TTC549 (cell line): ENCODE data around the gene ASXL1.

ENCODE experiments used
- FAIRE-seq: peaks from 2 replicates; lab custom pipeline; 2012; peaks lifted over from hg19 to GRCh38; lab: Jason Lieb, UNC

The ASXL1 gene

GRCh38 chr20:32411955-32412706 is 54.0 kb downstream of the ASXL1 start:
- FAIRE-seq = no peak

DNA sequence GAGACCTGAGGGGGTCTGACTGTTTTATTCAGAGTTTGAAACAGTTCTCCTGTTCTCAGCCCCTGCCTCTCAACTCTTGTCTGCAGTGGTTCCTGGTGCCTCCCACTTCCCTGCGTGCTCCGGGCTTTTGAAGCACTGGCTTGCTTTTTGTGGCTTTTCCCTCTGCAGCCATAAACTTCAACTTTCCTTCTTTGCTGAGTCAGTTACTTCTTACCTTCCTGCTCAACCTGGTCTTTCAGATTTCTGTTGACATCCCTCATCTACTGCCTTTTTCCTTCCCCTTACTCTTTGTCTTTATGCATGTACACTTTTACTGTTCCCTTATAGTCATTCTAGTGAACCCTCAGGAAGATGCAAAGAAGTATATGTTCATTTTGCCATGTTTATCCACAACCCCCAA is 57.4 kb downstream of the ASXL1 start:
- FAIRE-seq = no peak

GRCh38 chr20:32416206-32416605 is 58.1 kb downstream of the ASXL1 start:
- FAIRE-seq = no peak

DNA sequence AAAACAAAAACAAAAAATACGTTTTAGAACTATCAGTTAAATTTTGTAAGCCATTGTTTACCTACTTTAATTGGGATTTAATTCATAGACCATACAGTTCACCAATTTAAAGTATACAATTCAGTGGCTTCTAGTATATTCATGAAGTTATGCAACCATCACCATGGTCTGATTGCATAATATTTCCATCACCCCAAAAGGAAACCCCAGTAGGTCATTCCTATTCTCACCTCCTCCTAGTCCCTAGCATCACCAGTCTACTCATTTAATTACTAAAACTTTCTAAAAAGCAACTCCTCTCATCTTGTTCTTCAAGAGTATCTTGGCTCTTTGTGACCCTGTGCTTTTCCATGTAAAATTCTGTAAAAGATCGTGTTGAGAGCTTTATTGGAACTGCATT is 60.2 kb downstream of the ASXL1 start:
- FAIRE-seq = no peak

DNA sequence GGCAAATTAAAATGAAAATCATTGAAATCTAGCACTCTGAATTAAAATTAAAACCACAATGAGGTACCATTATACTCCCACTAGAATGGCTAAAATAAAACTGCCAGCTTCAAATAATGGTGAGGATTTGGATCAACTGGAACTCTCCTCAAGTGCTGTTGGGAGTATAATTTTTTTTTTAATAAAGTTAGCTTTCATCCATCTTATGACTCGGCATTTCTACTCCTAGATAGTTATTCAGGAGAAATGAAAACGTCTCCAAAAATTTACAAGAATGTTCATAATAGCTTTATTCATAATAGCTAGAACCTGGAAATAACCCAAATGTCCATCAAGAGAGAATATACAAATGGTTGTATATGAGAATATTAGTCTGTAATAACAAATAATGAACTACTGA is 63.2 kb downstream of the ASXL1 start:
- no peak for FAIRE-seq

DNA sequence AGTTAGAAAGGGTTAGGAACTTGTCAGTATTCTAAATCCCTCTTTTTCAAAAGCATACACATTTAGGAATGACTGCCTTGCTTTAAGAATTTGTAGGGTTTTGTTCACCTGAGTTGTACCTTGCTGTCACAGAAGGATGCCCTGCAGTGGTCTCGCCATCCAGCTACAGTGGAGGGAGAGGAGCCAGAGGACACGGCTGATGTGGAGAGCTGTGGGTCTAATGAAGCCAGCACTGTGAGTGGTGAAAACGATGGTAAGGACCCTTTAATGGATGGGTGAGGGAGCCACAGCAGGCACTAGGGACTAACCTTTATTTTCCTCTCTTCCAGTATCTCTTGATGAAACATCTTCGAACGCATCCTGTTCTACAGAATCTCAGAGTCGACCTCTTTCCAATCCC is 69.9 kb downstream of the ASXL1 start:
- FAIRE-seq = no peak

GRCh38 chr20:32429343-32429742 is 71.2 kb downstream of the ASXL1 start:
- no peak for FAIRE-seq

DNA sequence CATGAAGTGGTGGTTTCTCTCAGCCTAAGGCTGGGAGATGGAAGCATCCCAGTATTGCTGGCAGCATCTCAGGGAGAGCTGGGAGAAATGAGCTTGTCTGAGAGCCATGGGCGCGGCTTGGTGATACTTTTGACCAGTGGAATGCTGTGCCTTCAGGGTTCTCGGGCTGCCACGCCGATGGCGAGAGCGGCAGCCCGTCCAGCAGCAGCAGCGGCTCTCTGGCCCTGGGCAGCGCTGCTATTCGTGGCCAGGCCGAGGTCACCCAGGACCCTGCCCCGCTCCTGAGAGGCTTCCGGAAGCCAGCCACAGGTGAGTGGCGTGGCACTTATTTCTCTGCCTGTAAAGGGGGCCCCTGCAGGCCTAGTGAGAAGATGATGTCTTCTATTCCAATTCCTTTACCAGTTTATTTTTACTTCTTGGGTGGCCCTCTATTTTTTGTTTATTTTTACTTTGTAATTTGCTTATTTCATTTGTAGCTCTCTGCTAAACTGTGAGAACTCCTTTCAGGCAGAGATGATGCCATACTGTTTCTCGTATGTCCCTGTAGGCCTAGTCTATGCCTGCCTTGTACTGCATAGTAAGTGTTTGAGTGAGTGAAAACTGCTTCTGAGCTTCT is 71.7 kb downstream of the ASXL1 start:
- FAIRE-seq = no peak

DNA sequence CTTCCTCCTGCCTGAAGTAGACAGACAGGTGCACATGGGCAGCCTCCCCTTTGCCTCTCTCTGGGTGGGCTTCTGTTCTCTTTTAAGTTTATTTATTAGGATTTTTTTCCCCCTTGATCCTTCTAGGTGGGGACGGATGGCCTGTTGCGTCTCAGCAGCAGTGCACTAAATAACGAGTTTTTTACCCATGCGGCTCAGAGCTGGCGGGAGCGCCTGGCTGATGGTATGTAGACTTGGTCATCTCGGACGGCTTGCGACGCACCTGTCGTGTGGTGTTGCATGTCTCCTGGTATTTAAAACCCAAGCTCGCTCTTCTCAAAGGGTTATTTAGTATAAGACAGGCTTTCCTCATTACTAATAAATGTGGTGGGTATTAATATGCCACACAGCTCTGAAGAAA is 73.3 kb downstream of the ASXL1 start:
- no peak for FAIRE-seq

DNA sequence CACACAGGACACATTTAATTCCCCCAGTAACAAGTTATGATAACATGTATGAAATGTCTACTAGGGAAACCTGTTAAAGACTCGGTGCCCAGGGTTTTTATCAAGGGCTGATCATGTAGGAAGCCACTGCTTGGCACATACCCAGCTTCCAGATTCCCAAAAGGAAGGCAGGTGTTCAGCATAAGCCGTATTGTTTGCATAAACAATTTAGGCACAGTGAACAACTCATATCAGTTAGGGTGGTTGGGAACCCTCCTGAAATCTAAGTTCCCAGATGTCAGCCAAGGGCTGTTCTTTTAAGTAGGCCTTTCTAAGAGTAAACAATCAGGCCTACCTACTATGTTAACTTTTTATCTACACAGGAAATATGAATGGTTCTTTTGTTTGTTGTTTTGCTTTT is 74.1 kb downstream of the ASXL1 start:
- FAIRE-seq = no peak

- no peak for FAIRE-seq
Observed at GRCh38 chr20:32433311-32434021, 75.3 kb downstream of the ASXL1 start.

DNA sequence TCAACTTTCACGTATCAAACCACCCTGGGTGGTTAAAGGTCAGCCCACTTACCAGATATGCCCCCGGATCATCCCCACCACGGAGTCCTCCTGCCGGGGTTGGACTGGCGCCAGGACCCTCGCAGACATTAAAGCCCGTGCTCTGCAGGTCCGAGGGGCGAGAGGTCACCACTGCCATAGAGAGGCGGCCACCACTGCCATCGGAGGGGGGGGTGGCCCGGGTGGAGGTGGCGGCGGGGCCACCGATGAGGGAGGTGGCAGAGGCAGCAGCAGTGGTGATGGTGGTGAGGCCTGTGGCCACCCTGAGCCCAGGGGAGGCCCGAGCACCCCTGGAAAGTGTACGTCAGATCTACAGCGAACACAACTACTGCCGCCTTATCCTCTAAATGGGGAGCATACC is 76.3 kb downstream of the ASXL1 start:
- no peak for FAIRE-seq

DNA sequence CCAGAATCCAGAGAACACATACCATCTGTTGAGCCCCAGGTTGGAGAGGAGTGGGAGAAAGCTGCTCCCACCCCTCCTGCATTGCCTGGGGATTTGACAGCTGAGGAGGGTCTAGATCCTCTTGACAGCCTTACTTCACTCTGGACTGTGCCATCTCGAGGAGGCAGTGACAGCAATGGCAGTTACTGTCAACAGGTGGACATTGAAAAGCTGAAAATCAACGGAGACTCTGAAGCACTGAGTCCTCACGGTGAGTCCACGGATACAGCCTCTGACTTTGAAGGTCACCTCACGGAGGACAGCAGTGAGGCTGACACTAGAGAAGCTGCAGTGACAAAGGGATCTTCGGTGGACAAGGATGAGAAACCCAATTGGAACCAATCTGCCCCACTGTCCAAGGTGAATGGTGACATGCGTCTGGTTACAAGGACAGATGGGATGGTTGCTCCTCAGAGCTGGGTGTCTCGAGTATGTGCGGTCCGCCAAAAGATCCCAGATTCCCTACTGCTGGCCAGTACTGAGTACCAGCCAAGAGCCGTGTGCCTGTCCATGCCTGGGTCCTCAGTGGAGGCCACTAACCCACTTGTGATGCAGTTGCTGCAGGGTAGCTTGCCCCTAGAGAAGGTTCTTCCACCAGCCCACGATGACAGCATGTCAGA is 77.4 kb downstream of the ASXL1 start:
- no peak for FAIRE-seq

DNA sequence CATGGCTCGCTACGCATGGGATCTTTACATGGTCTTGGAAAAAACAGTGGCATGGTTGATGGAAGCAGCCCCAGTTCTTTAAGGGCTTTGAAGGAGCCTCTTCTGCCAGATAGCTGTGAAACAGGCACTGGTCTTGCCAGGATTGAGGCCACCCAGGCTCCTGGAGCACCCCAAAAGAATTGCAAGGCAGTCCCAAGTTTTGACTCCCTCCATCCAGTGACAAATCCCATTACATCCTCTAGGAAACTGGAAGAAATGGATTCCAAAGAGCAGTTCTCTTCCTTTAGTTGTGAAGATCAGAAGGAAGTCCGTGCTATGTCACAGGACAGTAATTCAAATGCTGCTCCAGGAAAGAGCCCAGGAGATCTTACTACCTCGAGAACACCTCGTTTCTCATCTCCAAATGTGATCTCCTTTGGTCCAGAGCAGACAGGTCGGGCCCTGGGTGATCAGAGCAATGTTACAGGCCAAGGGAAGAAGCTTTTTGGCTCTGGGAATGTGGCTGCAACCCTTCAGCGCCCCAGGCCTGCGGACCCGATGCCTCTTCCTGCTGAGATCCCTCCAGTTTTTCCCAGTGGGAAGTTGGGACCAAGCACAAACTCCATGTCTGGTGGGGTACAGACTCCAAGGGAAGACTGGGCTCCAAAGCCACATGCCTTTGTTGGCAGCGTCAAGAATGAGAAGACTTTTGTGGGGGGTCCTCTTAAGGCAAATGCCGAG is 78.2 kb downstream of the ASXL1 start:
- FAIRE-seq = no peak

- FAIRE-seq = no peak
Observed at GRCh38 chr20:32436968-32437367, 78.8 kb downstream of the ASXL1 start.

DNA sequence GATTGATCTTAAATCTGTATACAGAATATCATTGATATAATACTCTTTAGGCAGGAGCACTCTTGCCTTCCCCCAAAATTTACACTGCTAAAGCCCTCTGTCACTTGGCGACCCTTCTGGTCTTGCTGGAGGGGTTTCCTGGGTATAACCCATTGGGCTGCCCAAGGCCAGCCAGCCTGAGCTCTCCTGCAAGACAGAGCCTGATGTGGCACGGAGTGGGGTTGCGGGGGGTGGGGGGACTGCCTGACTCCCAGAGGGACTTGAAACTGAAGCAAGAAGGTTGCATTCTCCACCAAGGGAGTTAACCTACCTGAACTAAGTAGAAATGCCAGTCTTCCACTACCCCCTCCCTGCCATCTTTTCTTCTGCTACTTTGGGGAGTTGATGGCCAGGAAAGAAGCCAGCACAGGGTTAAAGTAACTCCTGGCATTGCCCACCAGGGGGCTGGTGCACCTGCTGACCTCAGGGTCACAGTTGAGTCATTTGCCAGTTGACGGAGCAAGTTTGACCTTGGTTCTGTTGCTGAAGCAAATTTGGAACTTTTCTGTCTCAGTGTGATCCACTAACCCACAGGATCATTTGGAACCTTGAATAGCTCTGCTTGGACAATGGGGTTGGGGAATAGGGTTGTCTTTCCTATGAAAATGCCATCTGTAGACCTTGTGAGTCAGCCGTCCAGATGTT is 79.4 kb downstream of the ASXL1 start:
- FAIRE-seq = no peak

- no peak for FAIRE-seq
Observed at GRCh38 chr20:32438331-32438858, 80.3 kb downstream of the ASXL1 start.

DNA sequence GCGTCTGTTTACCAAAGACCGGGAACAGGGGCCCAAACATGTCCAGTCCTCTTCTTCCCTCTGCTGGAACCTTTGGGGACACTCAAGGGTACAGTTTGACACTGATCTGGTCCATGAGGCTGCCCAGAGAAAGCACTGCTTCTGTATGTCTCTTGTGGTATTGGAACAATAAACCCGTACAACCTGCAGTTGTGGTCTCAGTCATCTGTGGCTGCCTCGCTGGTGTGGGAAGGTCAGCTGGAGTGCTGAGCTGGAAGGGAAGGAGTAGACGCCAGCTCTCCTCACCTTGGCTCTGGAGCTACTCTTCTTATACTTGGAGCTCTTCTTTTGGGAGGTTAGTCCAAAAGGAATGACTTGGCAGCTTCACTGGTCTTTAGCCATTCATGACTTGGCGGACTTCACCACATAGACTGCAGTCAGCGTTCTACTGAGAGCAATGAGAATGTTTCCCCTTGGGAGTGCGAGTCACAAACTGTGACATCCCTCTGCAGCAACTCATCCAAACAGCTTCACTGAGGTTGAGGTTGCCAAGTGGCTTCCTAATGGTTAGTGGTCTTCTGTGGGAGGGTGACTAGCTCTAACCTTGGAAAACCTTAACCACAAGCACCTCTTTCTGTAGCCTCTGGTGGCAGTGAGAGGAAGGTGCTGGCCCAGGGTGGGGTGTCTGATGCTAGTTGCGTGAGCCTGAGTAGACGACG is 81.2 kb downstream of the ASXL1 start:
- FAIRE-seq = no peak

GRCh38 chr20:32440069-32440757 is 82.1 kb downstream of the ASXL1 start:
- FAIRE-seq = no peak

DNA sequence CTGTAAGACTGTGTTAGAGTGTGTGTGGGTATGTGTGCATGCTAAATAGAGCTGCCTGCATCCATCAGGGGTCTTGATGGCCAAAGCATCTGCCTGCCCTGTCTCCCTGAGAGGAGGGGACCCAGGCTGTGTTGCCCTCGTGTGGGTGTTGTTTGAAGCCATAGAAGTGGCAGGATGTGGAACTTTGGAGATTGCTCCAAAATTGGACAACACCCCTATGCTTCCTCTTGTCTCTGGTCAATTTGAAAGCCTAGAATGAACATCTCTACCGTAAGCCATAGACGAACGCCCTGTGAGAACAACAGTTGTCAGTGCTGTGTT is 82.6 kb downstream of the ASXL1 start:
- no peak for FAIRE-seq
